Uterus (tissue), 4 donors: Measurements from ENCODE around the gene KIF1A. TPM values are rescaled to one million over a fixed set of nuclear protein-coding genes. Genes with fewer than 3 reads are reported as not detected.

Source experiments
- DNase-seq, 2 donors: peaks; one replicate each; pipeline ENCODE4 v3.0.0-alpha.2; 2019 to 2020
- H3K27ac ChIP-seq, 2 donors: fragments of 200-600 bp; sonication (generic); 1 replicate in 1 of 2; 2 replicates in 1 of 2; pipeline ENCODE4 v1.5.1; 2016 to 2018
- H3K27me3 ChIP-seq, 2 donors: fragments of 200-600 bp; sonication (generic); one replicate each; pipeline ENCODE4 v1.5.1; 2018 to 2019; ENCODE audit warnings: control low read depth in 1 of 2
- H3K36me3 ChIP-seq, 2 donors: fragments of 200-600 bp; sonication (generic); one replicate each; pipeline ENCODE4 v1.5.1; 2019; ENCODE audit warnings: control low read depth in 1 of 2
- H3K4me1 ChIP-seq, 2 donors: fragments of 200-600 bp; sonication (generic); one replicate each; pipeline ENCODE4 v1.5.1; 2018 to 2019; ENCODE audit warnings: control low read depth in 1 of 2
- H3K4me3 ChIP-seq, 2 donors: fragments of 200-600 bp; sonication (generic); 1 replicate in 1 of 2; 2 replicates in 1 of 2; pipeline ENCODE4 v1.5.1; 2018 to 2019; ENCODE audit warnings: mild to moderate bottlenecking in 1 of 2
- H3K9me3 ChIP-seq, 2 donors: fragments of 200-600 bp; sonication (generic); one replicate each; pipeline ENCODE4 v1.5.1; 2019; ENCODE audit warnings: control low read depth in 1 of 2
- CTCF ChIP-seq, 4 experiments: fragments of 200-600 bp in 2 of 4; fragments of 450-650 bp in 2 of 4; sonication (generic) in 2 of 4; IDR thresholded peaks; one replicate each; pipeline ENCODE4 v1.5.1; 2016 to 2019; ENCODE audit warnings: antibody characterized with exemption in 4 of 4, mild to moderate bottlenecking in 2 of 4, moderate library complexity in 1 of 4
- POLR2A ChIP-seq, 2 donors: fragments of 450-650 bp; IDR thresholded peaks; one replicate each; pipeline ENCODE4 v1.6.1; 2016; ENCODE audit warnings: antibody characterized with exemption in 2 of 2, mild to moderate bottlenecking in 1 of 2, moderate library complexity in 1 of 2
- intact Hi-C: fragments of 100-400 bp; cut with DNase I; formaldehyde crosslinking; loops from one replicate; pipeline ENCODE4 v1.15.1; 2023; ENCODE audit warnings: low total_unique reads
- total RNA-seq, 4 donors: library from RNA; depleted of rRNA in 3 of 4; stranded (reverse); fragments of >200 nt in 3 of 4; gene quantifications; one replicate each; pipeline versions ENCODE4 v1.1.0 to v1.2.4, GENCODE V29; 2014 to 2023
- donor health status: DM: yes; HTN: yes; CAD: no.

KIF1A gene
- total RNA-seq, 4 donors from 2014 or later: 0.37 to 12.9 TPM; not detected in 2

- Histone ChIP-seq H3K27ac (no peak overlapping the region), H3K36me3 (no peaks in the 10 kb centered on the region), H3K9me3 (no peaks in the 10 kb centered on the region), H3K27me3 (no peaks in the 10 kb centered on the region), H3K4me1 (no peaks in the 10 kb centered on the region), H3K4me3 (no peak overlapping the region)
- DNase-seq: no peak
- intact Hi-C loops: no loop called here
- TF ChIP-seq CTCF (IDR thresholded peaks at IDR 0.05): no peak
- TF ChIP-seq POLR2A (IDR thresholded peaks at IDR 0.05): no peak
These were observed 106.7 kb downstream of the KIF1A start for GRCh38 chr2:240713071-240713927.

GRCh38 chr2:240712121-240712520, 107.9 kb downstream of the KIF1A start:
- TF ChIP-seq CTCF (IDR thresholded peaks at IDR 0.05): no peak
- intact Hi-C loops: no loop called here

GRCh38 chr2:240711701-240712100, 108.3 kb downstream of the KIF1A start:
- H3K36me3 ChIP-seq: no peaks in the 10 kb centered on the region
- no peaks in the 10 kb centered on the region for H3K27me3 ChIP-seq
- TF ChIP-seq POLR2A (IDR thresholded peaks at IDR 0.05) (no peak), CTCF (IDR thresholded peaks at IDR 0.05) (no peak)
- H3K27ac ChIP-seq: no peak overlapping the region
- H3K4me3 ChIP-seq: no peak overlapping the region
- H3K4me1 ChIP-seq: no peaks in the 10 kb centered on the region
- intact Hi-C loops: no loop called here
- DNase-seq: no peak
- H3K9me3 ChIP-seq: no peaks in the 10 kb centered on the region

More at GRCh38 chr2:240712121-240712520, 107.9 kb downstream of the KIF1A start:
- no peak overlapping the region for H3K27ac ChIP-seq
- no peaks in the 10 kb centered on the region for H3K36me3 ChIP-seq
- DNase-seq: no peak
- H3K27me3 ChIP-seq: no peaks in the 10 kb centered on the region
- H3K4me3 ChIP-seq: no peak overlapping the region
- H3K9me3 ChIP-seq: no peaks in the 10 kb centered on the region
- no peaks in the 10 kb centered on the region for H3K4me1 ChIP-seq

GRCh38 chr2:240711296-240711695, 108.7 kb downstream of the KIF1A start:
- no peak for DNase-seq
- no peak for TF ChIP-seq CTCF (IDR thresholded peaks at IDR 0.05)
- TF ChIP-seq POLR2A (IDR thresholded peaks at IDR 0.05): no peak
- H3K27ac ChIP-seq: no peak overlapping the region
- H3K9me3 ChIP-seq: no peaks in the 10 kb centered on the region
- no peak overlapping the region for H3K4me3 ChIP-seq
- no peaks in the 10 kb centered on the region for H3K27me3 ChIP-seq
- intact Hi-C loops: no loop called here
- no peaks in the 10 kb centered on the region for H3K4me1 ChIP-seq
- H3K36me3 ChIP-seq: no peaks in the 10 kb centered on the region

- intact Hi-C loops: no loop called here
- no peak for DNase-seq
- TF ChIP-seq POLR2A (IDR thresholded peaks at IDR 0.05): no peak
- no peak for TF ChIP-seq CTCF (IDR thresholded peaks at IDR 0.05)
- no peaks in the 10 kb centered on the region for H3K27me3 ChIP-seq
- no peak overlapping the region for H3K4me3 ChIP-seq
- no peaks in the 10 kb centered on the region for H3K9me3 ChIP-seq
- no peaks in the 10 kb centered on the region for H3K4me1 ChIP-seq
- no peak overlapping the region for H3K27ac ChIP-seq
- no peaks in the 10 kb centered on the region for H3K36me3 ChIP-seq
These were observed 111.6 kb downstream of the KIF1A start for GRCh38 chr2:240708457-240708856.
